Right lobe of liver (tissue), 6 donors: ENCODE data around the gene CNNM1. TPM values are rescaled to one million over a fixed set of nuclear protein-coding genes. Genes with fewer than 3 reads are reported as not detected.

Source experiments
- ATAC-seq, 4 donors: fragments of 200-7000 bp; cut with Tn5 transposase; one replicate each; pipeline ENCODE4 v1.9.1; 2020; ENCODE audit warnings: mild to moderate bottlenecking in 4 of 4, moderate library complexity in 4 of 4
- DNase-seq, 3 donors: peaks; one replicate each; pipeline ENCODE4 v3.0.0-alpha.2; 2020
- H3K27ac ChIP-seq, 3 donors: fragments of 200-600 bp; one replicate each; pipeline ENCODE4 v1.8.0; 2022
- H3K27me3 ChIP-seq, 2 donors: fragments of 200-600 bp; one replicate each; pipeline ENCODE4 v1.8.0; 2022
- H3K36me3 ChIP-seq, 4 donors: fragments of 200-600 bp; sonication (generic) in 1 of 4; one replicate each; pipeline versions ENCODE4 v1.5.1 to v1.8.0; 2017 to 2022; ENCODE audit warnings: control low read depth in 1 of 4
- H3K4me1 ChIP-seq, 4 donors: fragments of 200-600 bp; sonication (generic) in 1 of 4; one replicate each; pipeline versions ENCODE4 v1.5.1 to v1.8.0; 2017 to 2022; ENCODE audit warnings: control low read depth in 1 of 4
- H3K4me3 ChIP-seq, 3 donors: fragments of 200-600 bp; one replicate each; pipeline ENCODE4 v1.8.0; 2022
- H3K9me3 ChIP-seq, 4 donors: fragments of 200-600 bp; sonication (generic) in 1 of 4; one replicate each; pipeline versions ENCODE4 v1.5.1 to v1.8.0; 2017 to 2022; ENCODE audit warnings: control low read depth in 1 of 4
- POLR2A ChIP-seq: fragments of 450-650 bp; IDR thresholded peaks from one replicate; pipeline ENCODE4 v1.6.1; 2017; ENCODE audit warnings: antibody characterized with exemption, mild to moderate bottlenecking
- WGBS: methylation state at CpG from one replicate; pipeline ENCODE4 v1.1.6; 2018; ENCODE audit warnings: low coverage, low lambda C conversion rate; ENCODE audit not compliant: insufficient coverage; ENCODE audit errors: missing lambda C conversion rate; 5-methylcytosine and 5-hydroxymethylcytosine counted together
- intact Hi-C, 2 donors: fragments of 100-400 bp; cut with DNase I; formaldehyde crosslinking; loops; one replicate each; pipeline versions ENCODE4 v1.11.2 to v1.14.1; 2022
- long read RNA-seq: library from polyadenylated mRNA; unstranded; transcript quantifications from one replicate; pipeline ENCODE4 v2.0.0, GENCODE V29; 2019
- total RNA-seq, 6 experiments: library from RNA; depleted of rRNA in 2 of 6; stranded (reverse); fragments of >200 nt in 2 of 6; fragmentation: NEBNext Ultra II Directional in 3 of 6; extraction: Animal tissue kit (Norgen Biotek cat#: 25700) in 3 of 6; gene quantifications; one replicate each; pipeline versions ENCODE4 v1.1.0 to v1.2.4, GENCODE V29; 2016 to 2023
- TF ChIP-seq, protein P1 (sequence below), 4 donors: fragments of 200-600 bp in 3 of 4; fragments of 450-650 bp in 1 of 4; IDR thresholded peaks; one replicate each; pipeline versions ENCODE4 v1.5.1 to v1.8.0; 2016 to 2022; ENCODE audit warnings: antibody characterized with exemption in 4 of 4, mild to moderate bottlenecking in 2 of 4
- donor health status: DM: no; HTN: yes; CAD: no.
- donor health status: DM: no; HTN: no; CAD: no.
- donor health status: DM: no; HTN: no; CAD: no.
- donor health status: DM: no; HTN: yes; CAD: no.
- donor health status: DM: no; HTN: yes; CAD: no.

CNNM1 gene
- under 1 TPM; 0.12 to 0.40 (median 0.20) TPM for total RNA-seq
- long read RNA-seq, result 0 reads

DNA sequence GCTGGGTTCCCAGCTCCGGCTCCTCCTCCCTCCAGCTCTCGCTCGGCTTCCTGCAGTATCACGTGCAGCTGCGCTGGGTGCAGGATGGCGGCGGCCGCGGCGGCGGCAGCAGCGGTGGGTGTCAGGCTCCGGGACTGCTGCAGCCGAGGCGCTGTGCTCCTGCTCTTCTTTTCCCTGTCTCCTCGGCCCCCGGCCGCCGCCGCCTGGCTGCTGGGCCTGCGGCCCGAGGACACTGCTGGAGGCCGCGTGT lies at the start of gene CNNM1:
Gene CNNM1, plus strand, starts transcription at position 53 of the 250 bp plus-strand sequence. Its CDS starts 32 bp downstream, at position 85.
- peak in 2 of 3 donors; percentile 34 to 55 for DNase-seq
- Histone ChIP-seq H3K27ac (no peak within 1 kb of the TSS), H3K9me3 (no peaks in the 10 kb centered on the region), H3K4me3 (peak within 1 kb of the TSS; percentile 40 to 49 (median 41)), H3K4me1 (peaks cover 0 to 17% (median 0%) of the 10 kb centered on the region in 4 donors), H3K36me3 (no peaks in the 10 kb centered on the region), H3K27me3 (peaks cover 0 to 20% of the 10 kb centered on the region in 2 donors)
- peak; percentile 65 to 73 (median 70) for ATAC-seq
- TF ChIP-seq, protein P1, sequence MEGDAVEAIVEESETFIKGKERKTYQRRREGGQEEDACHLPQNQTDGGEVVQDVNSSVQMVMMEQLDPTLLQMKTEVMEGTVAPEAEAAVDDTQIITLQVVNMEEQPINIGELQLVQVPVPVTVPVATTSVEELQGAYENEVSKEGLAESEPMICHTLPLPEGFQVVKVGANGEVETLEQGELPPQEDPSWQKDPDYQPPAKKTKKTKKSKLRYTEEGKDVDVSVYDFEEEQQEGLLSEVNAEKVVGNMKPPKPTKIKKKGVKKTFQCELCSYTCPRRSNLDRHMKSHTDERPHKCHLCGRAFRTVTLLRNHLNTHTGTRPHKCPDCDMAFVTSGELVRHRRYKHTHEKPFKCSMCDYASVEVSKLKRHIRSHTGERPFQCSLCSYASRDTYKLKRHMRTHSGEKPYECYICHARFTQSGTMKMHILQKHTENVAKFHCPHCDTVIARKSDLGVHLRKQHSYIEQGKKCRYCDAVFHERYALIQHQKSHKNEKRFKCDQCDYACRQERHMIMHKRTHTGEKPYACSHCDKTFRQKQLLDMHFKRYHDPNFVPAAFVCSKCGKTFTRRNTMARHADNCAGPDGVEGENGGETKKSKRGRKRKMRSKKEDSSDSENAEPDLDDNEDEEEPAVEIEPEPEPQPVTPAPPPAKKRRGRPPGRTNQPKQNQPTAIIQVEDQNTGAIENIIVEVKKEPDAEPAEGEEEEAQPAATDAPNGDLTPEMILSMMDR (IDR thresholded peaks at IDR 0.05), result no peak
- TF ChIP-seq POLR2A, result no peak
- WGBS, result no CpG with 5 or more reads among the region's 24 CpGs
- intact Hi-C loops, result no loop called here

DNA sequence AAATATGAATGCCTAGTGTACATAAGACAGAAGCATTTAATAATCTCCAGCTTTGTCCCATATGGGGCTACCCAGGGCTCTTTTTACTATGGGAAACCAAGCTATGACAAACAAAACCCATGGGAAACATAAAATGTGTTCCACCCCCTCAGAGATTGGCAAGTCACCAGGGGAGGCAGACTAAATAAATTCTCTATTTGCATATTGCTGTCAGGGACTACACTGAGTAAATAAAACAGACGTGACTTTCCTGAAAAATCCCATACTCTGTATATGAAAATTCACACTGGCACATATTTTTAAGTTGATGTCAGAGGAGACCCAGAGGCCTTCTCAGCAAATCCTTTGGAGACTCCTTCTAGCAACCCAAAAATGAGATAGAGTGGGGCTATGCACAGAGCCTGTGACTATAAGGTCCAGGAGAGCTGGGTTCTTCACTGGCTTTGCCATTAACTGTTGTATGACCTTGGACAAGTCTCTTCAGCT lies 49.5 kb upstream of the CNNM1 start:
- TF ChIP-seq, protein P1 (IDR thresholded peaks at IDR 0.05), result no peak
- no peak for TF ChIP-seq POLR2A
- Histone ChIP-seq H3K4me3 (no peak overlapping the region), H3K4me1 (no peaks in the 10 kb centered on the region), H3K9me3 (no peaks in the 10 kb centered on the region), H3K27ac (no peak overlapping the region), H3K27me3 (no peaks in the 10 kb centered on the region), H3K36me3 (no peaks in the 10 kb centered on the region)
- ATAC-seq (peak in 1 of 4 donors; percentile 59), DNase-seq (no peak)
- intact Hi-C loops, result no loop called here
- 18% methylated on average over 1 of the region's 1 CpG for WGBS

DNA sequence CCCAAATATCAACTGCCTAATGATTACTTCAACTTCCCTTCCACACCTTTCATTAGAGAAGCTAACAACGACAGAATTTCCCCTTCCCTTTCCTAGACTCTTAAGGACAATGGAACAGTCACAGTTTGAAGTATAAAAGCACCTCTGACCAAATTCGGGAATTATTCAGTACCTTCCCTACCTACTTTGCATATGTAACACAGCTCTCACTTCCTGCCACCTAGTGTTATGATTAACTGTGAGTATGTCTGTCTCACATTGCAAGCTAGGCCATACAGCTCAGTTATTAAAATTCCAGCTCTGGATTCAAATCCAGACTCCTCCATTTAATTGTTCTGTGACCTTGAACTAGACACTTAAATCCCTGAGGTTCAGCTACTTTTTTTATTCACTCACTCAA lies 48.7 kb upstream of the CNNM1 start:
- no peaks in the 10 kb centered on the region for H3K36me3 ChIP-seq
- H3K4me3 ChIP-seq, result no peak overlapping the region
- no peaks in the 10 kb centered on the region for H3K27me3 ChIP-seq
- no peak for DNase-seq
- no peak for TF ChIP-seq POLR2A
- TF ChIP-seq, protein P1 (IDR thresholded peaks at IDR 0.05), result no peak
- ATAC-seq, result no peak
- WGBS, result 28% methylated on average over 2 of the region's 2 CpGs
- no peak overlapping the region for H3K27ac ChIP-seq
- intact Hi-C loops, result no loop called here
- no peaks in the 10 kb centered on the region for H3K4me1 ChIP-seq
- no peaks in the 10 kb centered on the region for H3K9me3 ChIP-seq

DNA sequence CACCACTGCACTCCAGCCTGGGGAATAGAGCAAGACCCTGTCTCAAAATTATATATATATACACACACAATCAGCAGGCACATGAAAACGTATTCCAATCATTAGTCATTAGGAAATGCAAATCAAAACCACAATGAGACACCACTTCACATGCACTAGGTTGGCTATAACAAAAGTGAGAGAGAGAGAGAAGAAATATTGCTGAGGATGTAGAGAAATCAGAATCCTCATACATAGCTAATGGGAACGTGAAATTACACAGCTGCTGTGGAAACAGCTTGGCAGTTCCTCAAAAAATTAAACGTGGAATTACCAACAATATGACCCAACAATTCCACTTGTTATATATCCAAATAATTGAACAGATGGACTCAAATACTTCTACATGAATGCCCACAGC lies 43.3 kb upstream of the CNNM1 start:
- ATAC-seq, result no peak
- H3K4me1 ChIP-seq, result no peaks in the 10 kb centered on the region
- no peaks in the 10 kb centered on the region for H3K27me3 ChIP-seq
- H3K36me3 ChIP-seq, result no peaks in the 10 kb centered on the region
- WGBS, result 46% methylated on average over 3 of the region's 3 CpGs
- H3K27ac ChIP-seq, result no peak overlapping the region
- TF ChIP-seq POLR2A, result no peak
- TF ChIP-seq, protein P1 (IDR thresholded peaks at IDR 0.05), result no peak
- no peaks in the 10 kb centered on the region for H3K9me3 ChIP-seq
- no peak for DNase-seq
- no peak overlapping the region for H3K4me3 ChIP-seq
- intact Hi-C loops, result no loop called here

DNA sequence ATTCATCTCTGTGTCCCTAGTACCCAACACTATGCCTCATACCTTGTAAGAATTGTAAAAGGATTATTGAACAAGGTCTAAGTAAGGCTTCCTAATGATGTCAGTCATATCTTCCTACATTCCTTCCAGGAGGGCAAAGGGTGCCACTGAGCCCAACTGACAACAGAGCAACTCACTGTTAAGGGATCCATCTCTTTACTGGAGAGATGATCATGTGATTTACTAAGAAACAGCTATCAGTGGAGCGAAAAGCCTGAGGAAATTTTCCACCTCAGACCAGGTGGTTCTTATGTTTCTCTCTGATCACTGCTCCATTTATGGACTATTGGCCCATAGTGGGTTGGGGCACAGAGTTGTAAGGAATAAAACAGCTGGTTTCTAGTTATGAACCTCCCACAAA lies 38.9 kb upstream of the CNNM1 start:
- no peaks in the 10 kb centered on the region for H3K27me3 ChIP-seq
- ATAC-seq (no peak), DNase-seq (no peak)
- no peak overlapping the region for H3K27ac ChIP-seq
- TF ChIP-seq, protein P1 (IDR thresholded peaks at IDR 0.05), result no peak
- no peak for TF ChIP-seq POLR2A
- H3K4me3 ChIP-seq, result no peak overlapping the region
- intact Hi-C loops, result no loop called here
- no peaks in the 10 kb centered on the region for H3K36me3 ChIP-seq
- no peaks in the 10 kb centered on the region for H3K4me1 ChIP-seq
- no peaks in the 10 kb centered on the region for H3K9me3 ChIP-seq
- 100% methylated on average over 1 of the region's 1 CpG for WGBS
